ENCODE results near the gene RPS19BP1. TPM values are rescaled to one million over a fixed set of nuclear protein-coding genes. Genes with fewer than 3 reads are reported as not detected.

The RPS19BP1 gene
- total and polyA plus RNA-seq, 2 of the 8 experiments (the other 6 are each of a cell fraction or from before 2014, with no cell fraction given), result 77.9 to 97.9 TPM

- CTCF ChIA-PET (ENCODE audit: partially characterized antibody), result interaction anchor here (0.7 to 9.0 kb wide), 8 partner anchors 10 to 159 kb away, joined by 3 to 47 read pairs (median 4); no protein-coding TSS in a partner anchor
- Histone ChIP-seq H3K23ac (ENCODE audit: insufficient read length) (no peak overlapping the region), H3K4me3 (ENCODE audit: extremely low read depth in 1 of 4, insufficient read depth in 2 of 4, low read depth in 3 of 4, low read length in 4 of 4) (no peak overlapping the region), H2AK5ac (ENCODE audit: low read depth, low read length) (no peak overlapping the region), H4K20me1 (replicated peaks in 1 of 2; ENCODE audit: control insufficient read depth in 1 of 2, insufficient read depth in 2 of 2, low read length in 2 of 2) (no peaks in the 10 kb centered on the region), H3K14ac (ENCODE audit: insufficient read length) (no peak overlapping the region), H3K56ac (replicated peaks; ENCODE audit: insufficient read length, low read depth, low read length) (no peak overlapping the region), H3K9me3 (ENCODE audit: insufficient read depth in 2 of 2, low read depth in 1 of 2, low read length in 1 of 2) (no peaks in the 10 kb centered on the region), H2BK15ac (ENCODE audit: low read length) (no peak overlapping the region), H2BK12ac (ENCODE audit: low read depth, low read length) (no peak overlapping the region), H4K8ac (ENCODE audit: extremely low read depth, insufficient read depth, low read length) (no peak overlapping the region), H3K23me2 (ENCODE audit: low read depth, low read length) (no peaks in the 10 kb centered on the region), H4K91ac (replicated peaks; ENCODE audit: insufficient read length, low read length) (no peak overlapping the region), H2BK5ac (ENCODE audit: low read depth, low read length) (no peak overlapping the region), H3K9ac (replicated peaks in 1 of 4; ENCODE audit: extremely low read depth in 1 of 4, low read depth in 3 of 4, low read length in 3 of 4) (no peak overlapping the region), H3K4me2 (ENCODE audit: insufficient read depth in 1 of 2, low read depth in 2 of 2, low read length in 2 of 2) (no peak overlapping the region), H2BK20ac (ENCODE audit: low read length) (no peak overlapping the region), H4K5ac (ENCODE audit: insufficient read length, low read depth, low read length) (no peak overlapping the region), H3K18ac (ENCODE audit: extremely low read depth, low read length) (no peak overlapping the region), H2AFZ (ENCODE audit: low read length) (no peak overlapping the region), H3K79me1 (ENCODE audit: low read depth, low read length) (no peaks in the 10 kb centered on the region), H3K79me2 (ENCODE audit: control insufficient read depth in 1 of 2, insufficient read depth in 2 of 2, low read length in 2 of 2) (no peaks in the 10 kb centered on the region), H3K27ac (ENCODE audit: low read depth, low read length) (no peak overlapping the region), H3K27me3 (replicated peaks in 1 of 4; ENCODE audit: control insufficient read depth in 3 of 4, extremely low read depth in 1 of 4, insufficient read depth in 3 of 4, low read length in 3 of 4) (peaks cover 0 to 2% (median 0%) of the 10 kb centered on the region in 4 experiments; a peak in 1 of 7 replicates), H2BK120ac (replicated peaks; ENCODE audit: low read depth, low read length) (no peak overlapping the region), H3K36me3 (ENCODE audit: control insufficient read depth in 2 of 4, insufficient read depth in 4 of 4, low read length in 3 of 4) (no peaks in the 10 kb centered on the region), H3K4me1 (replicated peaks in 1 of 4; ENCODE audit: control insufficient read depth in 3 of 4, insufficient read depth in 4 of 4, low read length in 3 of 4) (peaks cover 0 to 6% (median 2%) of the 10 kb centered on the region in 4 experiments; a peak in 2 of 7 replicates), H3K4ac (replicated peaks; ENCODE audit: insufficient read length, low read depth, low read length) (no peak overlapping the region)
- FAIRE-seq, result no peak
- POLR2A ChIA-PET (ENCODE audit: partially characterized antibody), result no interaction called here
- DNase-seq (ENCODE audit: low read depth in 1 of 2, low spot score in 2 of 2), result no peak
- 88% methylated on average over 2 of the region's 2 CpGs; no CpG with 5 or more reads in 1 of the 2 experiments for WGBS, 2 experiments (ENCODE audit: extremely low coverage in 1 of 2, insufficient coverage in 1 of 2, insufficient read length in 1 of 2, insufficient replicate concordance in 2 of 2, low coverage in 1 of 2, low lambda C conversion rate in 2 of 2, missing lambda C conversion rate in 1 of 2)
- no peak for TF ChIP-seq TCF12 (IDR thresholded peaks at IDR 0.05; ENCODE audit: low read depth, low read length)
- no peak for TF ChIP-seq ASH2L (IDR thresholded peaks at IDR 0.05; ENCODE audit: low read length)
- TF ChIP-seq NRF1 (IDR thresholded peaks at IDR 0.05; ENCODE audit: low read depth, low read length), result no peak
These were observed 42.9 kb upstream of the RPS19BP1 start for GRCh38 chr22:39575552-39575825.
